ENCODE results near the gene PLEKHM3.
"Not testable (repeated sequence)": the region's sequence is repeated elsewhere in the genome, so short reads cannot be mapped to it uniquely, and the experiment has no call there.

Gene PLEKHM3

DNA sequence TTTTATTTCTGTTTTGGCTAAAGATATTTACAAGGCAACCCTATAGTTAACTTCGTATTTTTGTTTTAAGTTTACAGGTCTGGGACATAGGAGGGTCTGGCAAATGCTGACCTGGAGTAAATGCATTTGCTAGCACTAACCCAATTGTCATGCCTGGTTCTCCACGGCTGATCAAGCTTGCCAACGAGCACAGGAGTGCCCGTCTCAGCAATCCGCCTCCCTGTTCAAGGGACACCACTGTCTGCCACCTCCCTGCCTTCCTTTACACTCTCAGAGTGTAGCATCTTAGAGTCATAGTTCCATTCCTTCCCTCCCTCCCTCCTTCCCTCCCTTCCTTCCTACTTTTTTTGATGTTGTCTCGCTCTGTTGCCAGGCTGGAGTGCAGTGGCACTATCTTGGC is 104.6 kb downstream of the PLEKHM3 start:
- no peak for DNase-seq

DNA sequence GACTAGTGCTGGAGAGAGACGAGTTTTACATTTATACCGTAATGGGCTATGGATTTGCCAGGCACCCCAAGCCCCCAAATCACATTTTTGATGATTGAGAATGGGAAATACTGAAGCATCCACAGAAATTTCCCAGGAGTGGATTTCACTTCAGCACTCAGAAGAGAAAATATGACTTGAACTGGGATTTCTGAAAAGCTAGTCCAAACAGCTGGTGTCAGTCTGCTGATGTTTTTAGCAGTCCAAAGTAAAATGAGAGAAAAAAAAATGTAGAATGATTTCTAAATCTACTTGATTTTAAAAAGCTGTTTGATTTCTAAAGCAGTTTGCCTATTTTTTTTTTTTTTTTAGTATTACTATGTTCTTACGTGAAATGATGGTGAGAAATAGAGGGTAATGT is 105.0 kb downstream of the PLEKHM3 start:
- no peak for DNase-seq

DNA sequence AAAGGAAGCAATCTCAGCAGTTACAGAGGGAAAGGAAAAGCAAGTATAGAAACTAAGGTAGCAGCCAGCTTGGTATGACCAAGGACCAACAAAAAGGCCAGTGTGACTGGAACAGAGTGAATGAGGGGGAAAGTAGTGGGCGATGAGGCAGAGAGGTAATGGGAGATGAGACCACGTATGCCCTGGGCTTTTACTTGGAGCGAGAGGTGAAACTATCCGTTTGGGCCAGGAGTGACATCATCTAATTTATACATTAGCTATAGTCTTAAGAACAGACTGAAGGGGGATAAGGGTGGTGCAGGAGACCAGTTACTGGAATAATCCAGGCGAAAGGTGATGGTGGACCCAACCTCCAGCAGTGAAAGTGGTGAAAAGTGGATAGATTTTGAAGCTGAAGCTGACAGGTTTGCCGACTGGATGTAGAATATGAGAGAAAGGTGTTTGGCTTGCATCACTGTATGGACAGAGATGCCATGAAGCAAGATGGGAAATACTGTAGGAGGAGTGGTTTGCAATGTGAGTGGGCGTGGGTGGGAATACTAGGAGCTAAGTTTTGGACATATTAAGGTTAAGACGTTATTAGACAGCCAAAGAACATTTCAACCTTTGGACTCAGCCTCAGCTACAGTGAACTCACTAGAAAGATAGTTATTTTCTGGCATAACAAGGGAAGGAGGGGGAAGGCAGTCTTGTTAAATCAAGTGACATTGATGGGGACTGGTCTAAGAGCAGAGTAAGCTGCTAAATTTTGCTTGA is 106.0 kb downstream of the PLEKHM3 start:
- no peak for DNase-seq

DNA sequence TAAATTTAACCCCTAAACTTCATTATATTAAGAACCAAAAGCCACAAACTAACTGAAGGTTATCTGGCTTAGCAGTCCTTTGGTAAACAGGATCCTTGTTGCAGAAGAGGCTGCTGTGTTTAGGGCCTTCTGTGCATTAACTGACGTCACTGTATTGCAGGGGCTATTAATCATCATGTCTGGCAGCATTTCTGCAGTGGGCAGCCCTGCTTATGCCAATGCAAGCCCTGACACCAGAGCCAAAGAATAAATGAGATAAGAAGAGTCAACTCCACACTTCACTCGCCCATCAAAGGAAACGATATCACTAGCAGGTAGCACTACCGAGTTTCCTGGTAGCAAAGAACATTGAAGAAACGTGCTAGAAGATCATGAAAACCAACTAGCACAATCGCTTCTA is 110.6 kb downstream of the PLEKHM3 start:
- no peak for DNase-seq

DNA sequence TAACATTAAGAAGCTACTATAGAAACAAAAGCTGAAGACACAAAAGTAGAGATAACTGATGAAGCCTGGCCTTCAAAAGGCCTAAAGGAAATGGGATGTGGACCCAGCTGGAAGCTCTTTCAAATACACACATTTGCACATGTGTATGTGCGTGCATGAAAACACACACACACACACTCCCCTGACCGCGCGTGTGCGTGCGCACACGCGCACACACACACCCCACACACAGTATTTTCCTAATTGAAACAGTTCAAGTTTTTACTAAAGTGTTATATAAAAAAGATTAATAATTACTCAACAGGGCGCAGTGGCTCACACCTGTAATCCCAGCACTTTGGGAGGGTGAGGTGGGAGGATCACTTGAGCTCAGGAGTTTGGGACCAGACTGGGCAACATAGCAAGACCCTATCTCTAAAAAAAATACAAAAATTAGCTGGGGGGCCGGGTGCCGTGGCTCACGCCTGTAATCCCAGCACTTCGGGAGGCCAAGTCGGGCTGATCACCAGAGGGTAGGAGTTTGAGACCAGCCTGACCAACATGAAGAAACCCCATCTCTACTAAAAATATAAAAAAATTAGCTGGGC is 111.5 kb downstream of the PLEKHM3 start:
- DNase-seq: no peak

DNA sequence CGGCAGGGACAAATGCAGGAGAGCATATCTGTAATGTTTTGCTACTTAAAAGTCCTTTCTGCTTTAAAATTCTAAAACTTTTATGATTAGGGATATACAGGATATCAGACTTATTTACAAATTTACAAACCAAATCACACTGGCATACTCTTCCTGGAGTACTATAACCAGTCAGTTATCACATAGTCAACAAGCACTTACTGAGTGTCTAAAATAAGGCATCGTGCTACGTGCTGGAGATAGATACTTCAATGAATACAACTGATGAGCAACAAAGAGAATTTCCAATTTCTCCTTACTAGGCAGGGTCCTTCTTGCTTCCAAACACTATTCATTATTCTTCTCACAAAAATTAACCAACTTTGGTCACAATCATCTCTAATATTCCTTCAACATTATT is 113.5 kb downstream of the PLEKHM3 start:
- DNase-seq: no peak

DNA sequence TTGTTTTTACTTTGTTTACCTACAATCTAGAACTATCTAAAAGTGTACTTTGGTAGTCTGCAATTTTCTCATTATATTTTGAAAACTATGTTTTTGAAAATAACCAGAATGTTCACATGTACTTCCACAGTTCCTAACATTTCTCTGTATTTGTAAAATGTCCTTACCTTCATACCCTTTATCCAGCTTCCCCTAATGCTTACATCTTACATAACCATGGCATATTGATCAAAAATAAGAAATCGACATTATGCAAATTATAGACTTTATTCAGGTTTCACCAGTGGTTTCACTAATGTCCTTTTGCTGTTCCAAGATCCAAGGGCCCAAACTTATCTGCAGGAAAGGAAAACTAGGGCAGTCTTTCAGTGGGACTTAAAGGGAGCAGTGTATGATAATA is 114.1 kb downstream of the PLEKHM3 start:
- no peak for DNase-seq

DNA sequence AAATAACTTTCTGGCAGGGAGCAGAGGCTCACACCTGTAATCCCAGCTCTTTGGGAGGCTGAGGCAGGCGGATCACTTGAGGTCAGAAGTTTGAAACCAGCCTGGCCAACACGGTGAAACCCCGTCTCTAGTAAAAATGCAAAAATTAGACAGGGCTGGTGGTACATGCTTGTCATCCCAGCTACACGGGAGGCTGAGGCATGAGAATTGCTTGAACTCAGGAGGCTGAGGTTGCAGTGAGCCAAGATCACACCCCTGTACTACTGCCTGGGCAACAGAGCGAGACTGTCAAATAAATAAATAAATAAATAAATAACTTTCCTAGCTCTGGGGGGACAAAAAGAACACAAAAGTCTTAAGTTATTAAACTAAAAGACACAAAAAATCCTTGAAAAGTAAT is 118.8 kb downstream of the PLEKHM3 start:
- DNase-seq: not testable (repeated sequence)

DNA sequence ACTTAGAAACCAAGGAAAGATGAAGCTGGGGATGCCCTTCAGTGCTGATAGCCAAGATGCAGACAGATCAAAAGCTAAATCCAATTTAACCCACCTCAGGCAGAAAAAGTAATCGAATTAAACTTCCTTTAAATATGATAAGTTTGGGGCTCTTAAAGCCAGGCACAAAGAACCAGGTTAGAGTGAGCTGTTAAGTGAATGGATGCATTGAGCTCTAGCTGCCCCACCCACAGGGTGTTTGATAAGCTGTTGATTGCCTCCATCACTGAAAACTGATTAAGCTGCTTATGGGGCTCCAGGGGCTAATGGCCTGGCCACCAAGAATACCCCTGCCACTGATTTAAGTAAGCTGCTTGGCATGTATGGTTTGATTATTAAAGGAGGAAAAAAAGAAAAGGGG is 119.8 kb downstream of the PLEKHM3 start:
- DNase-seq: no peak

DNA sequence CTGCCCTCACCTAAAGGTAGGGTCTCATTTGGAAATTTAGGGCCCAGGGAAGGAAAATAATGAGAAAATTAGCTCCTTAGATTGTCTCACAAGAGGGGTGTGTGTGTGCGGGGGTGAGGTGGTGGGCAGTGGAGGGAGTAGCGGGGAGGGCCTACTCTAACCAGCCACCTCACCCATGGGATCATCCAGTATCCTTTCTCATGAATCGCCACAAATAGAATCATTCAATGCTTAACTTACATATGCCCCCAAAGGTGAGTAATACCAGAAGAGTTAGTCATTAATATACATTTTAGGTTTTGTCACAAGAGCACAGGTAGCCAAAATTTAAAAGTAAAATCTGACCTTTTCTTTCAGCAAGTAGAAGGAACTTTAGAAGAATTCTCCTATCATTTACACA is 122.1 kb downstream of the PLEKHM3 start:
- no peak for DNase-seq

DNA sequence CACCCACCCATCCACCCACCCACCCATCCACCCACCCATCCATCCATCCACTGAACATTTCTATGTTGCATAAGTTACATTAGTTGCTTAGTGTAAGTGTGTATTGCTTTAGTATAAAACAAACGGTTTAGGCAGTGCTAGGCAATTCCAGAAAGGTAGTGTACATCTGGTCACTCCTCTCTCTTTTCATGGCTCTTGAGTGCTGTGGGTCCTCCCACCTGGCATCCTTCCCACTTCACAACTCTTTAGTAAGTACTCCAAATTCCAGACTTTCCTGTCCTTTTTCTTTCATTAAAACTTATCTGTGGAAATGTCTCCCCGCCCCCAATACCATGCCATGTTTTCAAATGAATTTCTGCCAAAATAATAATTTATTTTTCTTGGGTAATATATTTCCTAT is 122.5 kb downstream of the PLEKHM3 start:
- DNase-seq: no peak

DNA sequence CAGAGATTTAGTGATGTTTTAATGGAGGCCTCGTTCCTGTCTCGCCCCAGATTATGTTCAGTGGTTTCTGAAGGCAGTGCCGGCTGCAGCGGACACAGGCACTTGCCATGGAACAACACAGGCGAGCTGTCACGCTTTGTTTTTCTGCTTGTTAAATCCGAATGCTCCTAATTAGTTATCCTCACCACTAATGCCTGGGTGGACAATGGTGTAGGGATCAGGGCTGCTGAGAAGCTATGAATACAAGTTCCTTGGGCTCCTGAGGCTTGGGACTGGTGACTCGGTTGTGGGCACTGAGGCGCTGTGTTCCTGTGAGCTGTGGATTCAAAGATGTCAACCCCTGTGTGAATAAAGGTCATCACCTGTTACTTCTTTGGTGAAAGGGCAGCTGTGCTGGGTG is 123.5 kb downstream of the PLEKHM3 start:
- DNase-seq: no peak

DNA sequence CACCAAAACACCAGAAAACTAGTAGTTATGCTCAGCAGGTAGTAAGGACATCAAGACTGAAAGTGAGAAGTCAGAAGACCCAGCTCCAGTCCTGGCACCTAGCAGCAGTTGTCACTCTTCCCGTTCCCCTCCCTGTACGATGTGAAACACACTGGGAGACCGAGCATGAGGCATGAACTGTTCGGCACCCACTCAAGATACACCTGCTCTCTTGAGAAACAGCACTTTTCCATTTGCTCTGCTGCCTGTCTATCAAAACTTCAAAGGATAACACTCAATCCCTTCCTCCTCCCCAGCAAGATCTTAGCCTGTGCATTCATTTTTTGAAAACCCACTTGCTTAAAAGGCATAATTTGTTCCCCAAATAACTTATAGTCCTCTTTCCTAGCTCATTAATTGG is 123.9 kb downstream of the PLEKHM3 start:
- DNase-seq: no peak

DNA sequence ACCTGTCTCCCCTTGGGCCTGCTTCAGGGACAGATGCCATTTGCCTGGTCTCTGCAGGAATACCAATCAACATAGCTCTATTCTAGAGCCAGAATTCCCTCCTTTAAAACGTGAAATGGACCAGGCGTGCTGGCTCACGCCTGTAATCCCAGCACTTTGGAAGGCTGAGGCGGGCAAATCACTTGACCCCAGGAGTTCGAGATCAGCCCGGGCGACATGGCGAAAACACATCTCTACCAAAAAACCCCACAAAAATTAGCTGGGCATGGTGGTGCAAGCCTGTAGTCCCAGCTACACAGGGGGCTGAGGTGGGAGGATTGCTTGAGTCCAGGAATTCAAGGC is 127.0 kb downstream of the PLEKHM3 start:
- no peak for DNase-seq

DNA sequence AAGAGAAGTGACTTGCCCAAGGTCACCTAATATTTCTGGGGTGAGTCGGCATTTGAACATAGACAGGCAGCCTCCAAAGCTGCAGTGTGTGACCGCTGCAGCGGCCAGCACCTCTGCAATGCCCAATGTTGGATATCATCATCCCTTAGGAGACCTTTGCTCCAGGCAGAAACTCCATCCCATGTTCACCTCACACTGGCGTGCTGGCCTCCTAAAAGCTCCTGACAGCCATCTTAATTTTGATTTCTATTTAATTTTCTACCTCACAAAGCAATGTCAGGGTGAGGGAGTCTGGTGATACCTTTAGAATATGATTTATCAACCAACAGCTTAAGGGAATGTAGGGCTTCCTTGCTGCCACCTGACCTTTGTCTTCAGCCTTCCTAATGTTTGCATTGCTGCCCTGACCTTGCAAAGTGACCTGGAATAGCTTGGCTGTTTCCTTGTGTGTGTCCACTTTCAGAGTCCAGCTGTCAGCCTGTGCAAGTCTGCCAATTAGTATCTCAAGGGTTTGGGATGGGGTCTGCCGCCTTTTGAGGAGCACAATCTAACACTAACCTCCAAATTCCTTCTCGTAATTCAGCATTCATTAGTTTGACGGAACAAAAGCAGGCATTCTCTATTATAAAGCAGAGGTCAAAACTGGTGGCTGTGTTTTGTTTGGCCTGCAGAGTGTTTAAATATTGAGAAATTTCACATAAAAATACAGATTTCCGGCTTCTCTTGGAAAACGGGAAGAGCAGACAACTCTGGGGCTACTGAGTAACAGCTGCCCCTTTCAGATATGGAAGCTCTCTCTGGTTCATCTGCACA is 127.6 kb downstream of the PLEKHM3 start:
- DNase-seq: no peak

DNA sequence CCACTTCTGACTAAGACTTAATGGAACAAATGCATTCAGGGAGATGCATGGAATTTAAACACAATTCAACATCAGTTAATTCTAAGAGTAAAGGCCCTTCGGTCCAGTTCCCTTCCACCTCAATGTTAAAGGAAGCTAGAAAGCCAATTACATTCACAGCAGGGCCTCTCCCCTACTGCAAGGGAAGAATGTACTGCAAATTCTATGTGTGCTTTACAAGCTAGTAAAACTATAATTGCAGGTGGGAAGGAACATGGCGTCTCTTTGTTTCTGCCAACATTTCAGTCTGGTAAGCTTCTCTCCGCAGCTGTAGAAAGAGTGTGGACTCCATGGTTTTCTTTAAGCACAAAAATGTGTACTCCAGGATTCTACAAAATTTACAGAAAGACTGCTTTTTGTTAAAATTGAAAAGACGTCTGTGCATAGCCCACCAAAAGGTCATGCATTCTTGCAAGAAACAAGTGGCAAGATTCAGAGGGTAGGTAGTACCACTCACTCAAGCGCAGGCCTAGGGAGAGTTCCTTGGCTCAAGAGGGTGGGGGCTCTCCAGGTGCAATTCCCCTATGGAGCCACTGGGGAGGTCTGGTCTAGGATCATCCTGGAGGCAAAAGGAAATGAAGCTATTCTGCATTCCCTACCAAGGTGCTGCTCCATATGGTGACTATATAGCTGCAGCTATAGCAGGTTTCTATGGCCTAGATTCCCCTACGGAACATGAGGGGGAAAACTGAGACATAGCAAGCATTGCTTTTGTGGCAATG is 128.6 kb downstream of the PLEKHM3 start:
- DNase-seq: no peak

DNA sequence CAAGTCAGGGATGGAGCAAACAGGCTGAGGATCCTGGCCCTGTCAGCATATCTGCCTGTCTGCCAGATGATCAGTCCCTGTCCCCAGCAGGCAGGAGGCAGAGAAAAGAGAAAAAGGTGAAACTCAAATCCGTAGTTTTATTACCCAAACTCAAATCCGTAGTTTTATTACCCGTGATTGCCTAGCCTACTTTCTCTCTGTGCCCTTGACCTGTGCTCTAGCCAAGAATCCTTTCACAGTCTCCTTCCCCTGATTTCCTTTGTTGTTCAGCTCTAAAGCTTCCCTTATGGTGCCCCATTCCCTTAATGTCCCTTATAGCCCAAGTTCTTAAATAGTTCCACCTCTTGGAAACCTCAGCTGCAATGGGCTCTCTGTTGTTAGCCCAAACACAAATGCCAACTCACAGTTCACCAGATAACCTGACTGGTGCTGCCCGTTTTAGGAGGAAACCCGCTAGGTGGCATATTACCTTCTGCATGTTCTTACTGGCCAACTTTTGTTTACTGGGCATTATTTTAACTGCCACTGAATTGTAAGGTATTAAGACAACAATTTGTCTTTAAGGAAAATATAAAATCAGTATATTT is 130.0 kb downstream of the PLEKHM3 start:
- no peak for DNase-seq

DNA sequence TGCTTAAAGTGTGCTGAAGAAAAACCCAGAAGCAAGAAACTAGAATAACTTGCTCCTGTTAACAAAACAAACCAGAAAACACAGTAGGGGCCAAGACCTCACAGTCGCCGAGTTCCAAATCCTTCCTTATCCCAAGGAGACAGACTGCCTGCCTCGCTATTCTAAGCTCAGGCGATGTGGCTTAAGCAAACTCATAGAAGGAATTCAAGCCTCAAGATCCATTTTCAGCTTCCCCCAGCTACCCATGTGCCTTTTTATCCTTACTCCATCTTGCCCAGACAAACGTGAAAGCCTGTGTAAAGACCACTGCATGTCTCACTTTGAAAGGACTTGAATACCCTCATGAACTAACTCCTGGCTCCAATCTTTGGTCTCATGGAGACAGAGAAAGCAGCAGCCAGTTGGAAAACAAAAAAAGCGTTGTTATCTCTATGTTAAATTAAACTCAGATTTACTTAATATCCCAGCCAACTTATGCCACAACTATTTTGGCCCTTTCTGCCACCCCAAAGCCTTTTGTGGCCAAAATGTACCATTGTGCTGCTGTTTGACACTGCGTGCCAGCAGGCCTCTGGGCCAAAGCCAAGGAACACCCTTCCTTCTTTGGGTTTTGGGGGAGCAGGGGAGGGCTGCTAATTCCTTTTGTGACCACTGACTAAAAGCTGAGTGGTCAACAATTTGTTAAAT is 132.5 kb downstream of the PLEKHM3 start:
- no peak for DNase-seq

DNA sequence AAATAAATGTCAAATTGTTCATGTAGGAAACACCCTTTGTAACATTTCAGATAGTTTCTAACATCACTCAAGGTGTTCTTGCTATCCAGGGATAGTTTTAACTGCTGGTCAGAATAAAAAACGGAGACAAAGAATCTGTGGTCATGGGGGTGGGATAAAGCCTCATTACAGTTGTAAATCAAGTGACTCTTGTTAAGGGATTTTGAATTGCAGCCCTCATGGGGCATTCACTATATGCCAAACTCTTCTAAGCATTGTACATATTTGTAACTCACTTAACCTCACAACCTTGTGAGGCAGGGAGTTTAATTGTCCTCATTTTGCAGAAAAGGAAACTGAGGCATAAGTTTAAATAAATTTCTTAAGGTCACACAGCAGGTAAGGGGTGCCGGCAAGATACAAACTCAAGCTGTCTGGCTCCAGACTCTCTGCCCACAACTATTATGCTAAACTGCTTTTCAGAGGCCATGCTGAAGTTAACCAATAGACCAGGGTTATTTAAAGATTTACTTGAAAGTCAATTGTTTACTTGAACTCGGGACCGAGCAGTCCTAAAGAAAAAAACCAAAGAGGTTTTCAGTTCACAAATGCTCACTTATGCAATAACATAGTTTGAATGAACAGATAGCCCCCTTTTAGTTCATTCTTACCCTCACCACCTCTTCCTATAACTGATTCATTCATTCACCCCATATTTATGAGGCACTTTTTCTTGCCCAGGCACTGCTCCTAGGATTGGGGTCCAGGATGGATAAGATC is 134.1 kb downstream of the PLEKHM3 start:
- no peak for DNase-seq

DNA sequence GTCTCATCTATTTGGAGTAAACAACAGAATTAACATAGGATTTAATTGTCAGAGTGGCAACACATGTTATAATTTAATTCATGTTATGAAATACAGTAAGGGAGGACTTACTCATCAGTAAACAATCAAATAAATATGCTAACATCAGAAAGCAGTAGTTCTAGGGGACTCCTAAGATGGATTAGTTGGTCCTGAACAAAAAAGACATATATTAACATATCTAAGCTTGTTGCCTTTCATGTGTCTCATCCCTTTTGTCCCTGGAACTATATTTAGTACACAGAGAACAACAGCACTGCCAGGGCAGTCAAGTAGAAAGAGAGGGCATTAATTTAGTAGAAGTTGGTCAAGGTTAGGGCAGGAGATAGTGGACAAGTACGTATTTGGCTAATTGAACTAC is 137.8 kb downstream of the PLEKHM3 start:
- DNase-seq: no peak

DNA sequence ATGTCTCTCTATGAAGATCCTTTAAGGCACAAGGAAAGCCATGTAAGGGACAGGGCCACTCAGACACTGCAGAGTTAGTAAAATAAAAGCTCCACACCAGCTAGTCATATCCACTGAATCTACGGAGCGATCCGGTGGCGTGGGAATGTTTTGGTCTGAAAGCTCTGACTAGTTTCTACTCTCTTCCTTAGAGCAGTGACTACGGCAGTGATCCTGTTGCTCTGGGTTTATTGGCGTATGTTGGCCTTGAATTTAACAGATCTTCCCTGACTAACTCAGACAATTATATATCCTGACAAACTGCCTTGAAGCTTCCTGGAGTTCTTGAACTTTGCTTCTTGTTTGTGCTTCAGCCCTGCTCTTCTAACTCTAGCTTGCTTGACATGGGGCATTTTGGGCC is 140.3 kb downstream of the PLEKHM3 start:
- DNase-seq: no peak

DNA sequence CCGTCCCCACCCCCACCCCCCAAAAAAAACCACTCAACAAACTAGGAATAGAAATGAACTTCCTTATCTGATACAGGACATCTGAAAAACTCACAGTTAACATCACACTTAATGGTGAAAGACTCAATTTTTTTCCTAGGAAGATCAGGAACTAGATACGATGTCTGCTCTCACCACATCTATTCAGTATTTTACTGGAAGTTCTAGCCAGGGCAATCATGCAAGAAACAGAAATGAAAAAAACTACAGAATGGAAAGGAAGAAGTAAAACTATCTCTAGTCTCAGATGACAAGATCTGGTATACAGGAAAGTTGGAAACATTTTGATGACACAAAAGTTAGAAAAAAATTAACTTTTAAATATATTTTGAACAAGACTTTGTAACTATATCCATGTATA is 141.2 kb downstream of the PLEKHM3 start:
- DNase-seq: no peak
